H1 (cell line): Measurements from ENCODE around the gene ARMH3.

Experiments
- ATF2 ChIP-seq: IDR thresholded peaks from 2 replicates; pipeline ENCODE4 v1.6.1; 2012; ENCODE audit warnings: low read length, inconsistent platforms
- ATF3 ChIP-seq: IDR thresholded peaks from 2 replicates; pipeline ENCODE4 v1.6.1; 2011; ENCODE audit warnings: low read depth, mild to moderate bottlenecking, low read length; ENCODE audit not compliant: insufficient read depth
- BACH1 ChIP-seq: IDR thresholded peaks from 2 replicates; pipeline ENCODE4 v1.6.1; 2012; ENCODE audit warnings: low read length, improper control_type of control experiment
- CBX5 ChIP-seq: fragments of 300-800, 300-1000 bp; sonication (generic); IDR thresholded peaks from 2 replicates; pipeline ENCODE4 v1.7.1; 2016; ENCODE audit warnings: antibody characterized with exemption, low read length, low read depth
- CTCF ChIP-seq, 3 experiments: IDR thresholded peaks; 1 replicate in 2 of 3; 2 replicates in 1 of 3; pipeline versions ENCODE4 v1.5.1 to v1.6.1; 2011; ENCODE audit warnings: low read length in 3 of 3, mild to moderate bottlenecking in 3 of 3, inconsistent platforms in 2 of 3, low read depth in 1 of 3, moderate library complexity in 1 of 3; ENCODE audit not compliant: insufficient read depth in 1 of 3; ENCODE audit errors: control extremely low read depth in 1 of 3
- HDAC2 ChIP-seq, 2 experiments: fragments of 300-600 bp in 1 of 2; sonication (generic) in 1 of 2; IDR thresholded peaks; 2 replicates each; pipeline ENCODE4 v1.6.1; 2011 to 2012; ENCODE audit warnings: low read depth in 2 of 2, low read length in 2 of 2, mild to moderate bottlenecking in 2 of 2, moderate library complexity in 2 of 2, borderline replicate concordance in 1 of 2, inconsistent platforms in 1 of 2
- JUN ChIP-seq: IDR thresholded peaks from 2 replicates; pipeline ENCODE4 v1.6.1; 2011; ENCODE audit warnings: low read depth, mild to moderate bottlenecking, improper control_type of control experiment, low read length
- JUND ChIP-seq: IDR thresholded peaks from 2 replicates; pipeline ENCODE4 v1.6.1; 2011; ENCODE audit warnings: mild to moderate bottlenecking, improper control_type of control experiment, low read length
- KDM5A ChIP-seq: fragments of 200-600 bp; IDR thresholded peaks from 2 replicates; pipeline ENCODE4 v1.7.1; 2012; ENCODE audit warnings: mild to moderate bottlenecking, low read length, inconsistent platforms, mixed read lengths
- MAX ChIP-seq: IDR thresholded peaks from 2 replicates; pipeline ENCODE4 v1.6.1; 2012; ENCODE audit warnings: inconsistent platforms
- SIN3A ChIP-seq, 2 experiments: IDR thresholded peaks in 1 of 2; conservative IDR thresholded peaks in 1 of 2; 2 replicates each; pipeline ENCODE4 v1.6.1; 2011 to 2012; ENCODE audit warnings: low read length in 2 of 2, improper control_type of control experiment in 1 of 2, low read depth in 1 of 2, mild to moderate bottlenecking in 1 of 2
- TAF1 ChIP-seq: IDR thresholded peaks from 2 replicates; pipeline ENCODE4 v1.6.1; 2011; ENCODE audit warnings: mild to moderate bottlenecking, low read depth, low read length
- USF2 ChIP-seq: IDR thresholded peaks from 2 replicates; pipeline ENCODE4 v1.6.1; 2011; ENCODE audit warnings: low read length, improper control_type of control experiment

- no peak for TF ChIP-seq USF2
- TF ChIP-seq KDM5A, result no peak
- TF ChIP-seq TAF1, result no peak
- no peak for TF ChIP-seq JUN
- no peak for TF ChIP-seq ATF3
- no peak for TF ChIP-seq BACH1
- no peak for TF ChIP-seq JUND
- no peak for TF ChIP-seq SIN3A (conservative IDR thresholded peaks at IDR 0.05 in 1 of 2, IDR thresholded peaks at IDR 0.05 in 1 of 2; ENCODE audit: low read depth in 1 of 2, low read length in 2 of 2)
- TF ChIP-seq CTCF (IDR thresholded peaks at IDR 0.05; ENCODE audit: control extremely low read depth in 1 of 3, insufficient read depth in 1 of 3, low read depth in 1 of 3, low read length in 3 of 3), result no peak
- TF ChIP-seq CBX5, result no peak
- TF ChIP-seq MAX, result no peak
- TF ChIP-seq HDAC2 (IDR thresholded peaks at IDR 0.05; ENCODE audit: borderline replicate concordance in 1 of 2, low read depth in 2 of 2, low read length in 2 of 2), result no peak
- TF ChIP-seq ATF2, result no peak
These were observed 10.7 kb downstream of the ARMH3 start for GRCh38 chr10:102045292-102045691.
